Ovary (tissue), 9 donors: Measurements from ENCODE around the gene MAMLD1. TPM values are rescaled to one million over a fixed set of nuclear protein-coding genes. Genes with fewer than 3 reads are reported as not detected.

ENCODE experiments used
- DNase-seq, 5 donors: peaks; one replicate each; pipeline ENCODE4 v3.0.0-alpha.2; 2019 to 2020
- H3K27ac ChIP-seq, 2 donors: fragments of 200-600 bp; one replicate each; pipeline versions ENCODE4 v1.5.1 to v1.8.0; 2019 to 2022
- H3K27me3 ChIP-seq: fragments of 200-600 bp; one replicate; pipeline ENCODE4 v1.8.0; 2022
- H3K36me3 ChIP-seq: fragments of 200-600 bp; sonication (generic); one replicate; pipeline ENCODE4 v1.5.1; 2019
- H3K4me1 ChIP-seq: one replicate; pipeline ENCODE4 v1.8.1; 2013; ENCODE audit warnings: mild to moderate bottlenecking, moderate library complexity; ENCODE audit not compliant: insufficient read depth
- H3K4me3 ChIP-seq: fragments of 200-600 bp; sonication (generic); one replicate; pipeline ENCODE4 v1.5.1; 2017
- H3K9me3 ChIP-seq, 2 donors: fragments of 200-600 bp in 1 of 2; sonication (generic) in 1 of 2; one replicate each; pipeline versions ENCODE4 v1.5.1 to v1.8.1; 2013 to 2019; ENCODE audit warnings: mild to moderate bottlenecking in 1 of 2, moderate library complexity in 1 of 2
- EP300 ChIP-seq: sonication (generic); formaldehyde crosslinking; IDR thresholded peaks from one replicate; pipeline ENCODE4 v1.6.1; 2017; ENCODE audit warnings: antibody characterized with exemption
- POLR2A ChIP-seq: fragments of 450-650 bp; IDR thresholded peaks from one replicate; pipeline ENCODE4 v1.6.1; 2017; ENCODE audit warnings: antibody characterized with exemption, mild to moderate bottlenecking, moderate library complexity
- WGBS, 3 donors: extraction: QIAGEN DNeasy Blood & Tissue Kit in 1 of 3; methylation state at CpG; one replicate each; pipeline versions ENCODE4 v1.1.5 to v1.1.7; 2013 to 2017; 5-methylcytosine and 5-hydroxymethylcytosine counted together
- intact Hi-C, 4 donors: fragments of 100-400 bp; cut with DNase I; formaldehyde crosslinking; loops; one replicate each; pipeline versions ENCODE4 v1.11.0 to v1.15.1; 2022 to 2023
- polyA plus RNA-seq, 2 donors: library from polyadenylated mRNA; stranded (reverse); fragments of 200-250 nt in 1 of 2; fragments of 350-450 nt in 1 of 2; fragmentation: Illumina TruSeq in 1 of 2; extraction: RNeasy Lipid Tissue Mini Kit (QIAGEN cat#74804) in 1 of 2; gene quantifications; one replicate each; pipeline ENCODE4 v1.2.3, GENCODE V29; 2013 to 2014
- total RNA-seq, 7 donors: library from RNA; depleted of rRNA in 2 of 7; stranded (reverse); fragments of >200 nt in 2 of 7; fragmentation: NEBNext Ultra II Directional in 3 of 7; extraction: Animal tissue kit (Norgen Biotek cat#: 25700) in 3 of 7; gene quantifications; one replicate each; pipeline versions ENCODE4 v1.1.0 to v1.2.4, GENCODE V29; 2016 to 2023
- TF ChIP-seq, protein P1 (sequence below), 3 donors: fragments of 450-650 bp in 2 of 3; fragments of 200-600 bp in 1 of 3; IDR thresholded peaks; one replicate each; pipeline versions ENCODE4 v1.5.1 to v1.8.0; 2016 to 2022; ENCODE audit warnings: antibody characterized with exemption in 3 of 3, mild to moderate bottlenecking in 1 of 3
- donor health status: DM: no; HTN: no; CAD: no; lungs with moderate emphysema.
- donor health status: DM: no; HTN: no; CAD: no.
- donor health status: Bipolar disorder and iron deficiency.
- donor health status: DM: yes; HTN: yes; CAD: no.
- donor health status: DM: no; HTN: no; CAD: no.
- donor health status: DM: yes; HTN: yes; CAD: no.

Gene MAMLD1
- total and polyA plus RNA-seq, 9 donors, result 7.1 to 37.9 (median 20.7) TPM

DNA sequence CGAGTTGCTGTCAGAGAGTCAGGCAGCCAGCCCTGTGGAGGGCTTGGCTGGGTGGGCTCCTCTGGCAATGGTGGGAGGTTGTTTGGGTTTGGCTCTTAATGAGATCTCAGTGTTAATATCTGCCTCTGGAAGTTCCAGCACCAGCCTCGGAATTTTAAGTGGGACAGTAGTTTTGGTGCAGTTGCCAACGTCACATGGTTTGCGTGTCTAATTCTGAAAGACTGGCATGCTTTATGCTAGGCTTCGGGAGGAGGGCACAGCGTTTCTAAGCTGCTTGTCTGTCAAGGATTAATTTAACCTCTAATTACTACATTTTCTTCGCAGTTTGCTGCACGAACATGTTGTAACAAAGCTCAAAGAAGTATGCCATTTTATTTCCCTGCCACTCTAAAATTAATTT is 9.2 kb downstream of the MAMLD1 start:
- Histone ChIP-seq H3K27ac (no peak overlapping the region), H3K4me1 (no peaks in the 10 kb centered on the region), H3K4me3 (no peak overlapping the region), H3K36me3 (no peaks in the 10 kb centered on the region), H3K9me3 (no peaks in the 10 kb centered on the region), H3K27me3 (no peaks in the 10 kb centered on the region)
- intact Hi-C loops, result no loop called here
- 52 to 72% (median 65%) methylated on average over 8 of the region's 8 CpGs for WGBS, 3 donors
- DNase-seq, result no peak
- no peak for TF ChIP-seq POLR2A
- TF ChIP-seq, protein P1, sequence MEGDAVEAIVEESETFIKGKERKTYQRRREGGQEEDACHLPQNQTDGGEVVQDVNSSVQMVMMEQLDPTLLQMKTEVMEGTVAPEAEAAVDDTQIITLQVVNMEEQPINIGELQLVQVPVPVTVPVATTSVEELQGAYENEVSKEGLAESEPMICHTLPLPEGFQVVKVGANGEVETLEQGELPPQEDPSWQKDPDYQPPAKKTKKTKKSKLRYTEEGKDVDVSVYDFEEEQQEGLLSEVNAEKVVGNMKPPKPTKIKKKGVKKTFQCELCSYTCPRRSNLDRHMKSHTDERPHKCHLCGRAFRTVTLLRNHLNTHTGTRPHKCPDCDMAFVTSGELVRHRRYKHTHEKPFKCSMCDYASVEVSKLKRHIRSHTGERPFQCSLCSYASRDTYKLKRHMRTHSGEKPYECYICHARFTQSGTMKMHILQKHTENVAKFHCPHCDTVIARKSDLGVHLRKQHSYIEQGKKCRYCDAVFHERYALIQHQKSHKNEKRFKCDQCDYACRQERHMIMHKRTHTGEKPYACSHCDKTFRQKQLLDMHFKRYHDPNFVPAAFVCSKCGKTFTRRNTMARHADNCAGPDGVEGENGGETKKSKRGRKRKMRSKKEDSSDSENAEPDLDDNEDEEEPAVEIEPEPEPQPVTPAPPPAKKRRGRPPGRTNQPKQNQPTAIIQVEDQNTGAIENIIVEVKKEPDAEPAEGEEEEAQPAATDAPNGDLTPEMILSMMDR (IDR thresholded peaks at IDR 0.05), result no peak

DNA sequence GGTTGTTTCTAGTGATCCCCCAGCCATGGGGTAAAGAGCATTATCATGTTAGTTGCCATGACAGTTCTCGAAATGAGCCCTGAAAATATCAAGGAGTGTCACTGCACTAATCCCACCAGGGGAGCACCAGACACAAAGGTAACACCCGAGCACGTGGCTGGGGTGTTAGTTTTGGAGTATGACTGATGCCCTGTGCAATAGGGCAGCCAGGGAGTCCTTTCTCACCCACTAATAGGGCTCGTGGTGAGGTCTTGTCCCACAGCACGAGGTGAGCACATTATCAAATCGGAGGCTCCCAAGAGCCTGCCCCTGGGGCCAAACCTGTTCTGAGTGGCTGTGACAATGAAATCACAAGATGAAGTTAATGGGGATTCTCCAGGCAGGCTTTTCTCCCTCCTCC is 9.6 kb downstream of the MAMLD1 start:
- TF ChIP-seq POLR2A (no peak), EP300 (no peak)
- TF ChIP-seq, protein P1 (IDR thresholded peaks at IDR 0.05), result no peak
- Histone ChIP-seq H3K4me3 (no peak overlapping the region), H3K9me3 (no peaks in the 10 kb centered on the region), H3K4me1 (no peaks in the 10 kb centered on the region), H3K27ac (no peak overlapping the region), H3K36me3 (no peaks in the 10 kb centered on the region), H3K27me3 (no peaks in the 10 kb centered on the region)
- intact Hi-C loops, result no loop called here
- 64 to 68% (median 66%) methylated on average over 6 of the region's 6 CpGs for WGBS, 3 donors
- no peak for DNase-seq

GRCh38 chrX:150375243-150375770 is 12.2 kb downstream of the MAMLD1 start:
- Histone ChIP-seq H3K27me3 (no peaks in the 10 kb centered on the region), H3K36me3 (no peaks in the 10 kb centered on the region), H3K4me3 (no peak overlapping the region), H3K9me3 (no peaks in the 10 kb centered on the region), H3K4me1 (no peaks in the 10 kb centered on the region), H3K27ac (no peak overlapping the region)
- 38 to 39% (median 39%) methylated on average over 4 of the region's 4 CpGs for WGBS, 3 donors
- DNase-seq, result no peak
- TF ChIP-seq, protein P1 (IDR thresholded peaks at IDR 0.05), result no peak
- TF ChIP-seq POLR2A (no peak), EP300 (no peak)
- intact Hi-C loops, result no loop called here

DNA sequence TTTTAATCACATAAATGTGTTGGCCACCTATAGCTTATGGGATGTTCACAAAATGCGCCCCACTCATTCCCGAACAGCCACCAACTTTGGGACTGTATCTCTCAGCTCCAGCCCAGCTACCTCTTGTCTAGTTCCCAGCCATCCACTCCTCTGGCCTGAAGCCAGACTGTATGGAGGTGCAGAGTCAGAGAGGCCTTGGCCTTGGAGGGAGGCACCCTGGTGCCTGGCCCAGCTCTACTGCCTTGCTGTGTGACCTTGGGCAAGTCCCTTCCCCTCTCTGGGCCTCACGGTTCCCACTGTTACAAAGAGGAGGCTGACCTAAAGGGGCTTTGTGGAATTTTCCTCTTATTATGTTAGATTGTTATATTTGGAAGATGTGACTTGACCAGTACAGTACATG is 13.9 kb downstream of the MAMLD1 start:
- TF ChIP-seq, protein P1 (IDR thresholded peaks at IDR 0.05), result no peak
- TF ChIP-seq EP300, result no peak
- no peak for TF ChIP-seq POLR2A
- no peak overlapping the region for H3K4me3 ChIP-seq
- WGBS, 3 donors, result 46 to 64% (median 54%) methylated on average over 3 of the region's 3 CpGs
- H3K36me3 ChIP-seq, result no peaks in the 10 kb centered on the region
- no peak overlapping the region for H3K27ac ChIP-seq
- H3K27me3 ChIP-seq, result no peaks in the 10 kb centered on the region
- H3K9me3 ChIP-seq, result no peaks in the 10 kb centered on the region
- intact Hi-C loops, result no loop called here
- DNase-seq, result peak in 3 of 5 donors; percentile 27 to 35 (median 29)
- H3K4me1 ChIP-seq, result no peaks in the 10 kb centered on the region
